ENCODE results near the gene ZNF281. TPM values are rescaled to one million over a fixed set of nuclear protein-coding genes. Genes with fewer than 3 reads are reported as not detected.
A peak's percentile ranks its signal among the peaks of the same experiment; 100 is the strongest.
"Not testable (repeated sequence)": the region's sequence is repeated elsewhere in the genome, so short reads cannot be mapped to it uniquely, and the experiment has no call there.

Gene ZNF281
- polyA plus RNA-seq, 1 of the 3 experiments (the other 2 are of a cell fraction): 3.0 TPM

GRCh38 chr1:200414657-200415056 lies 4.8 kb upstream of the ZNF281 start:
- H3F3A ChIP-seq (replicated peaks; ENCODE audit: insufficient read depth): peaks cover 25% of the 10 kb centered on the region
- no peak for DNase-seq
- no peaks in the 10 kb centered on the region; the same call in 1 of the 2 replicates for H3K9me3 ChIP-seq
- no peaks in the 10 kb centered on the region for H3K36me3 ChIP-seq (replicated peaks in 1 of 2; ENCODE audit: control insufficient read depth in 1 of 2, insufficient read depth in 2 of 2, low read length in 1 of 2)
- 92% methylated on average over 4 of the region's 4 CpGs for WGBS (ENCODE audit: low lambda C conversion rate)
- H3K4me3 ChIP-seq (ENCODE audit: low read depth in 2 of 2, low read length in 1 of 2): no peak overlapping the region
- peaks cover 4 to 20% of the 10 kb centered on the region in 2 experiments; a peak in 3 of 4 replicates for H3K4me1 ChIP-seq (ENCODE audit: control insufficient read depth in 1 of 2, insufficient read depth in 2 of 2, low read depth in 1 of 2, low read length in 1 of 2)
- H3K27me3 ChIP-seq (ENCODE audit: insufficient read depth): no peaks in the 10 kb centered on the region
- peaks cover 2% of the 10 kb centered on the region; the same call in 1 of the 2 replicates for H3K79me2 ChIP-seq (ENCODE audit: insufficient read depth)
- ChIA-PET POLR2A (no interaction called here), CTCF (no interaction called here)
- TF ChIP-seq PBX3 (IDR thresholded peaks at IDR 0.05): no peak
- TF ChIP-seq ELF1 (IDR thresholded peaks at IDR 0.05): no peak
- TF ChIP-seq, protein P1, sequence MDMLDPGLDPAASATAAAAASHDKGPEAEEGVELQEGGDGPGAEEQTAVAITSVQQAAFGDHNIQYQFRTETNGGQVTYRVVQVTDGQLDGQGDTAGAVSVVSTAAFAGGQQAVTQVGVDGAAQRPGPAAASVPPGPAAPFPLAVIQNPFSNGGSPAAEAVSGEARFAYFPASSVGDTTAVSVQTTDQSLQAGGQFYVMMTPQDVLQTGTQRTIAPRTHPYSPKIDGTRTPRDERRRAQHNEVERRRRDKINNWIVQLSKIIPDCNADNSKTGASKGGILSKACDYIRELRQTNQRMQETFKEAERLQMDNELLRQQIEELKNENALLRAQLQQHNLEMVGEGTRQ (IDR thresholded peaks at IDR 0.05; ENCODE audit: borderline replicate concordance, low read depth, low read length): no peak
- TF ChIP-seq MEF2A (IDR thresholded peaks at IDR 0.05; ENCODE audit: borderline replicate concordance, low read depth): no peak
- no peak for TF ChIP-seq FOXM1 (IDR thresholded peaks at IDR 0.05; ENCODE audit: low read depth)
- no peak for TF ChIP-seq TEAD4 (IDR thresholded peaks at IDR 0.05; ENCODE audit: borderline replicate concordance, insufficient read depth)
- H3K4me2 ChIP-seq: no peak overlapping the region
- H3K9me2 ChIP-seq: no peaks in the 10 kb centered on the region
- H3K27ac ChIP-seq (ENCODE audit: low read depth in 2 of 2, low read length in 1 of 2): peak overlapping the region in 1 of 2 experiments; percentile 96; a peak in 2 of 4 replicates
- no peak overlapping the region for H3K9ac ChIP-seq
- H4K20me1 ChIP-seq (ENCODE audit: insufficient read depth): no peaks in the 10 kb centered on the region
- 0 out of 2 replicates have a peak overlapping the region, but pooled peaks have one; percentile 1 for H2AFZ ChIP-seq (ENCODE audit: low read depth)

DNA sequence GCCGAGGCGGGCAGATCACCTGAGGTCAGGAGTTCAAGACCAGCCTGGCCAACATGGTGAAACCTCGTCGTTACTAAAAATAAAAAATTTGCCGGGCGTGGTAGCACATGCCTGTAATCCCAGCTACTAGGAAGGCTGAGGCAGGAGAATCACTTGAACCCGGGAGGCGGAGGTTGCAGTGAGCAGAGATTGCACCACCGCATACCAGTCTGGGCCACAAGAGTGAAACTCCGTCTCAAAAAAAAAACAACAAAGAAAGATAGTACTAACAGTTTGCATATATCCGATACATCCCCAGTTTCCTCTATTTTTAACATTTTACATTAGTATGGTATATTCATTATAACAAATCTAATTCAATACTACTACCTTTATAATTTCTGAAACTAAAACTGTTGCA lies 3.9 kb upstream of the ZNF281 start:
- CTCF ChIA-PET; H3K9me2 ChIP-seq; POLR2A ChIA-PET; H3K9me3 ChIP-seq; H3K4me3 ChIP-seq (ENCODE audit: low read depth in 2 of 2, low read length in 1 of 2); H3K36me3 ChIP-seq (replicated peaks in 1 of 2; ENCODE audit: control insufficient read depth in 1 of 2, insufficient read depth in 2 of 2, low read length in 1 of 2); H4K20me1 ChIP-seq (ENCODE audit: insufficient read depth); H3K9ac ChIP-seq; H3K4me2 ChIP-seq; H3K27me3 ChIP-seq (ENCODE audit: insufficient read depth); H3K27ac ChIP-seq (ENCODE audit: low read depth in 2 of 2, low read length in 1 of 2); DNase-seq; H2AFZ ChIP-seq (ENCODE audit: low read depth): not testable (repeated sequence)
- peaks cover 10% of the 10 kb centered on the region for H3K79me2 ChIP-seq (ENCODE audit: insufficient read depth)
- H3K4me1 ChIP-seq (ENCODE audit: control insufficient read depth in 1 of 2, insufficient read depth in 2 of 2, low read depth in 1 of 2, low read length in 1 of 2): peaks cover 7 to 20% of the 10 kb centered on the region in 2 experiments; a peak in 3 of 4 replicates
- WGBS (ENCODE audit: low lambda C conversion rate): 85% methylated on average over 11 of the region's 11 CpGs
- H3F3A ChIP-seq (replicated peaks; ENCODE audit: insufficient read depth): peaks cover 25% of the 10 kb centered on the region

GRCh38 chr1:200411406-200412257 lies 1.8 kb upstream of the ZNF281 start:
- no peak overlapping the region for H3K4me3 ChIP-seq (ENCODE audit: low read depth in 2 of 2, low read length in 1 of 2)
- CTCF ChIA-PET: interaction anchor here (1.1 kb wide), 2 partner anchors 30 to 154 kb away, joined by 3 to 4 read pairs; no protein-coding TSS in a partner anchor
- POLR2A ChIA-PET: no interaction called here

More at GRCh38 chr1:200411406-200412257, 1.8 kb upstream of the ZNF281 start:
- peaks cover 15 to 18% of the 10 kb centered on the region in 2 experiments; a peak in 3 of 4 replicates for H3K4me1 ChIP-seq (ENCODE audit: control insufficient read depth in 1 of 2, insufficient read depth in 2 of 2, low read depth in 1 of 2, low read length in 1 of 2)
- H3K9me3 ChIP-seq: no peaks in the 10 kb centered on the region; the same call in 1 of the 2 replicates
- H3K79me2 ChIP-seq (ENCODE audit: insufficient read depth): peaks cover 32% of the 10 kb centered on the region
- H3K4me2 ChIP-seq: no peak overlapping the region
- no peak for TF ChIP-seq RAD21 (IDR thresholded peaks at IDR 0.05; ENCODE audit: low read length)
- no peak for TF ChIP-seq TEAD4 (IDR thresholded peaks at IDR 0.05; ENCODE audit: borderline replicate concordance, insufficient read depth)
- TF ChIP-seq, protein P2, sequence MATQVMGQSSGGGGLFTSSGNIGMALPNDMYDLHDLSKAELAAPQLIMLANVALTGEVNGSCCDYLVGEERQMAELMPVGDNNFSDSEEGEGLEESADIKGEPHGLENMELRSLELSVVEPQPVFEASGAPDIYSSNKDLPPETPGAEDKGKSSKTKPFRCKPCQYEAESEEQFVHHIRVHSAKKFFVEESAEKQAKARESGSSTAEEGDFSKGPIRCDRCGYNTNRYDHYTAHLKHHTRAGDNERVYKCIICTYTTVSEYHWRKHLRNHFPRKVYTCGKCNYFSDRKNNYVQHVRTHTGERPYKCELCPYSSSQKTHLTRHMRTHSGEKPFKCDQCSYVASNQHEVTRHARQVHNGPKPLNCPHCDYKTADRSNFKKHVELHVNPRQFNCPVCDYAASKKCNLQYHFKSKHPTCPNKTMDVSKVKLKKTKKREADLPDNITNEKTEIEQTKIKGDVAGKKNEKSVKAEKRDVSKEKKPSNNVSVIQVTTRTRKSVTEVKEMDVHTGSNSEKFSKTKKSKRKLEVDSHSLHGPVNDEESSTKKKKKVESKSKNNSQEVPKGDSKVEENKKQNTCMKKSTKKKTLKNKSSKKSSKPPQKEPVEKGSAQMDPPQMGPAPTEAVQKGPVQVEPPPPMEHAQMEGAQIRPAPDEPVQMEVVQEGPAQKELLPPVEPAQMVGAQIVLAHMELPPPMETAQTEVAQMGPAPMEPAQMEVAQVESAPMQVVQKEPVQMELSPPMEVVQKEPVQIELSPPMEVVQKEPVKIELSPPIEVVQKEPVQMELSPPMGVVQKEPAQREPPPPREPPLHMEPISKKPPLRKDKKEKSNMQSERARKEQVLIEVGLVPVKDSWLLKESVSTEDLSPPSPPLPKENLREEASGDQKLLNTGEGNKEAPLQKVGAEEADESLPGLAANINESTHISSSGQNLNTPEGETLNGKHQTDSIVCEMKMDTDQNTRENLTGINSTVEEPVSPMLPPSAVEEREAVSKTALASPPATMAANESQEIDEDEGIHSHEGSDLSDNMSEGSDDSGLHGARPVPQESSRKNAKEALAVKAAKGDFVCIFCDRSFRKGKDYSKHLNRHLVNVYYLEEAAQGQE (IDR thresholded peaks at IDR 0.05; ENCODE audit: low read depth, low read length): no peak
- no peak for TF ChIP-seq NRF1 (IDR thresholded peaks at IDR 0.05; ENCODE audit: low read depth, low read length)
- no peak for TF ChIP-seq ELF1 (IDR thresholded peaks at IDR 0.05)
- TF ChIP-seq POLR2AphosphoS5 (IDR thresholded peaks at IDR 0.05; ENCODE audit: low read depth, low read length): no peak
- no peak for TF ChIP-seq JUND (IDR thresholded peaks at IDR 0.05)
- TF ChIP-seq, protein P3, sequence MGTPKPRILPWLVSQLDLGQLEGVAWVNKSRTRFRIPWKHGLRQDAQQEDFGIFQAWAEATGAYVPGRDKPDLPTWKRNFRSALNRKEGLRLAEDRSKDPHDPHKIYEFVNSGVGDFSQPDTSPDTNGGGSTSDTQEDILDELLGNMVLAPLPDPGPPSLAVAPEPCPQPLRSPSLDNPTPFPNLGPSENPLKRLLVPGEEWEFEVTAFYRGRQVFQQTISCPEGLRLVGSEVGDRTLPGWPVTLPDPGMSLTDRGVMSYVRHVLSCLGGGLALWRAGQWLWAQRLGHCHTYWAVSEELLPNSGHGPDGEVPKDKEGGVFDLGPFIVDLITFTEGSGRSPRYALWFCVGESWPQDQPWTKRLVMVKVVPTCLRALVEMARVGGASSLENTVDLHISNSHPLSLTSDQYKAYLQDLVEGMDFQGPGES (IDR thresholded peaks at IDR 0.05; ENCODE audit: low read depth, low read length): no peak
- whole genome bisulfite sequencing (ENCODE audit: low lambda C conversion rate): 95% methylated on average over 19 of the region's 20 CpGs
- H3K9me2 ChIP-seq: no peaks in the 10 kb centered on the region
- H4K20me1 ChIP-seq (ENCODE audit: insufficient read depth): peaks cover 18% of the 10 kb centered on the region
- H3K27ac ChIP-seq (ENCODE audit: low read depth in 2 of 2, low read length in 1 of 2): no peak overlapping the region
- H3K27me3 ChIP-seq (ENCODE audit: insufficient read depth): no peaks in the 10 kb centered on the region
- H3F3A ChIP-seq (replicated peaks; ENCODE audit: insufficient read depth): peaks cover 13% of the 10 kb centered on the region
- DNase-seq: no peak
- H3K9ac ChIP-seq: no peak overlapping the region
- no peak overlapping the region for H2AFZ ChIP-seq (ENCODE audit: low read depth)
- H3K36me3 ChIP-seq (replicated peaks in 1 of 2; ENCODE audit: control insufficient read depth in 1 of 2, insufficient read depth in 2 of 2, low read length in 1 of 2): peaks cover 22% of the 10 kb centered on the region in 2 experiments

Data from SK-N-SH (cell line).